HEK293 (cell line): ENCODE measurements around the gene PCSK2.

ENCODE experiments used
- CTCF ChIA-PET: fragments of 350-600 bp; formaldehyde crosslinking; extraction: SDS; loops from one replicate; lab custom pipeline; 2021; ENCODE audit warnings: antibody characterized with exemption; lab: Yijun Ruan, JAX
- POLR2A ChIA-PET: fragments of 300-600 bp; formaldehyde crosslinking; extraction: SDS; loops from one replicate; lab custom pipeline; 2020; ENCODE audit warnings: antibody characterized with exemption, inconsistent platforms; lab: Yijun Ruan, JAX
- H3K27ac ChIP-seq: fragments of 200-500 bp; sonication (Bioruptor generic); 2 replicates; pipeline ENCODE4 v1.5.1; 2014; ENCODE audit warnings: low read depth, low read length, control low read depth, inconsistent platforms; ENCODE audit errors: extremely low read depth
- H3K36me3 ChIP-seq, 2 experiments: fragments of 200-500 bp in 1 of 2; sonication (Bioruptor generic) in 1 of 2; 1 replicate in 1 of 2; 2 replicates in 1 of 2; pipeline ENCODE4 v1.5.1; 2014 to 2017; ENCODE audit warnings: inconsistent platforms in 2 of 2, low read length in 2 of 2; ENCODE audit not compliant: control insufficient read depth in 2 of 2, insufficient read depth in 1 of 2
- H3K4me1 ChIP-seq: fragments of 200-500 bp; sonication (Bioruptor generic); 2 replicates; pipeline ENCODE4 v1.5.1; 2014; ENCODE audit warnings: mild to moderate bottlenecking, low read length, inconsistent platforms; ENCODE audit not compliant: control insufficient read depth, insufficient read depth
- H3K4me3 ChIP-seq: 2 replicates; pipeline ENCODE4 v1.5.1; 2011; ENCODE audit warnings: low read depth, mild to moderate bottlenecking, control low read depth, low read length, moderate library complexity
- H3K9me3 ChIP-seq: fragments of 200-500 bp; sonication (Bioruptor generic); 2 replicates; pipeline ENCODE4 v1.5.1; 2014; ENCODE audit warnings: low read depth, low read length, inconsistent platforms; ENCODE audit not compliant: control insufficient read depth, insufficient read depth
- BCL11B ChIP-seq: fragments of 450-650 bp; formaldehyde crosslinking; IDR thresholded peaks from 2 replicates; pipeline ENCODE4 v1.5.1; 2016; ENCODE audit warnings: low read depth, missing biosample characterization, missing genetic modification characterization
- INSM2 ChIP-seq: fragments of 450-650 bp; formaldehyde crosslinking; IDR thresholded peaks from 2 replicates; pipeline ENCODE4 v1.5.1; 2016; ENCODE audit warnings: missing biosample characterization, missing genetic modification characterization
- MYNN ChIP-seq: fragments of 450-650 bp; formaldehyde crosslinking; IDR thresholded peaks from 2 replicates; pipeline ENCODE4 v1.5.1; 2016; ENCODE audit warnings: missing biosample characterization, missing genetic modification characterization, borderline replicate concordance
- MZF1 ChIP-seq: fragments of 450-650 bp; formaldehyde crosslinking; IDR thresholded peaks from 2 replicates; pipeline ENCODE4 v1.5.1; 2017; ENCODE audit warnings: missing biosample characterization, missing genetic modification characterization, borderline replicate concordance
- PRDM4 ChIP-seq: fragments of 450-650 bp; formaldehyde crosslinking; IDR thresholded peaks from 2 replicates; pipeline ENCODE4 v1.5.1; 2017; ENCODE audit warnings: missing biosample characterization, missing genetic modification characterization
- ZBTB20 ChIP-seq: fragments of 450-650 bp; formaldehyde crosslinking; IDR thresholded peaks from 2 replicates; pipeline ENCODE4 v1.5.1; 2016; ENCODE audit warnings: missing biosample characterization, missing genetic modification characterization
- ZFP37 ChIP-seq: fragments of 450-650 bp; formaldehyde crosslinking; IDR thresholded peaks from 2 replicates; pipeline ENCODE4 v1.5.1; 2016; ENCODE audit warnings: missing biosample characterization, missing genetic modification characterization
- ZNF133 ChIP-seq: fragments of 450-650 bp; formaldehyde crosslinking; IDR thresholded peaks from 2 replicates; pipeline ENCODE4 v1.5.1; 2016; ENCODE audit warnings: missing biosample characterization, missing genetic modification characterization
- ZNF23 ChIP-seq: fragments of 450-650 bp; formaldehyde crosslinking; IDR thresholded peaks from 2 replicates; pipeline ENCODE4 v1.5.1; 2016; ENCODE audit warnings: missing biosample characterization, missing genetic modification characterization, borderline replicate concordance
- ZNF341 ChIP-seq: fragments of 450-650 bp; formaldehyde crosslinking; IDR thresholded peaks from 2 replicates; pipeline ENCODE4; 2016; ENCODE audit warnings: low read depth, missing biosample characterization, missing genetic modification characterization
- ZNF514 ChIP-seq: fragments of 450-650 bp; formaldehyde crosslinking; IDR thresholded peaks from 2 replicates; pipeline ENCODE4 v1.5.1; 2016; ENCODE audit warnings: missing biosample characterization, missing genetic modification characterization
- ZNF518A ChIP-seq: fragments of 450-650 bp; formaldehyde crosslinking; conservative IDR thresholded peaks from 2 replicates; pipeline ENCODE4 v1.5.1; 2016; ENCODE audit warnings: low read depth, missing biosample characterization, missing genetic modification characterization
- ZNF555 ChIP-seq: fragments of 450-650 bp; formaldehyde crosslinking; conservative IDR thresholded peaks from 2 replicates; pipeline ENCODE4 v1.5.1; 2017; ENCODE audit warnings: missing biosample characterization, mild to moderate bottlenecking, missing genetic modification characterization, inconsistent platforms
- ZNF629 ChIP-seq: fragments of 450-650 bp; formaldehyde crosslinking; IDR thresholded peaks from 2 replicates; pipeline ENCODE4 v1.5.1; 2017; ENCODE audit warnings: missing biosample characterization, missing genetic modification characterization
- ZNF707 ChIP-seq: fragments of 450-650 bp; formaldehyde crosslinking; IDR thresholded peaks from 2 replicates; pipeline ENCODE4 v1.5.1; 2016; ENCODE audit warnings: missing biosample characterization, missing genetic modification characterization
- ZNF768 ChIP-seq: fragments of 450-650 bp; formaldehyde crosslinking; IDR thresholded peaks from 2 replicates; pipeline ENCODE4 v1.5.1; 2018; ENCODE audit warnings: missing biosample characterization, mild to moderate bottlenecking, missing genetic modification characterization
- TF ChIP-seq, protein P1 (sequence below): fragments of 450-650 bp; formaldehyde crosslinking; conservative IDR thresholded peaks from 2 replicates; pipeline ENCODE4 v1.5.1; 2016; ENCODE audit warnings: low read depth, missing biosample characterization, missing genetic modification characterization

The PCSK2 gene

DNA sequence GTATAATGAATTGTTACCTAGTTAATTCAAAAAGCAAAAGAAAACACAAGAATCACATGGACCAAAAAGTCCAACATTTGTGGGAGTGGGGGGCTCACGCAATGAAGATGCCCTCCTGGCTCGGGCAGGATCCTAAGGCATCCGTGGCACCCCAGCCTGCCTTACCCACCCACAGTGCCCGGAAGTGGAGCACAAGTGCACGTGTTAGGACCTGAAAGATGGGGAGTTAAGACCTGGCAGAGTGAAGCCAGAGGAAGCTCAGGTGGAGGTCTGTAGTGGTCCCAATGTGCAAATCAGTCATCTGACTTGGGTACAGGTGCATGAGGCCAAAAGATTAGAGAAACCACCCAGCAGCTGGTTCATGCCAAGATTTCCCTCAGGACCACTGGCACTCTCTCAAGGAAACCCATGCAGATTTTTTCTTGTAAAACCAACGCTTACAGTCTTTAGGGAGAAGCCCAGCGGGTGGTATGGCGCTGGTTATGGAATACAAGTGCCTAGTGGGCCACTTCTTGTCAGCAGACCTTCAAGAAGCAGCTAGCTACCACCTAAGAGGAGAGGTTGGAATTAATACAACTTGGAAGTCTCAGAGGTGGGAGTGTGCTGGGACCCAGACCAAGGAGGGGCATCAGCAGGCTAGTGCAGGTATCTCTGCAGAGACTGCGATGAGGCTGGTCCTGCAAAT is 262.2 kb downstream of the PCSK2 start:
- ChIA-PET POLR2A (no interaction called here), CTCF (interaction anchor here (1.6 kb wide), 1 partner anchor 16 kb away, joined by 6 read pairs; no protein-coding TSS in a partner anchor)
- Histone ChIP-seq H3K27ac (no peak overlapping the region), H3K9me3 (no peaks in the 10 kb centered on the region), H3K4me1 (no peaks in the 10 kb centered on the region), H3K36me3 (no peaks in the 10 kb centered on the region), H3K4me3 (no peak overlapping the region)
- TF ChIP-seq ZNF555 (no peak), PRDM4 (tag by site-specific recombination) (no peak), ZNF23 (no peak), ZNF768 (tag by site-specific recombination) (no peak), ZBTB20 (tag by site-specific recombination) (no peak), ZNF629 (no peak), MZF1 (tag by site-specific recombination) (no peak), ZNF133 (tag by site-specific recombination) (no peak), MYNN (tag by site-specific recombination) (no peak), INSM2 (no peak), ZNF707 (no peak)
- TF ChIP-seq, protein P1, sequence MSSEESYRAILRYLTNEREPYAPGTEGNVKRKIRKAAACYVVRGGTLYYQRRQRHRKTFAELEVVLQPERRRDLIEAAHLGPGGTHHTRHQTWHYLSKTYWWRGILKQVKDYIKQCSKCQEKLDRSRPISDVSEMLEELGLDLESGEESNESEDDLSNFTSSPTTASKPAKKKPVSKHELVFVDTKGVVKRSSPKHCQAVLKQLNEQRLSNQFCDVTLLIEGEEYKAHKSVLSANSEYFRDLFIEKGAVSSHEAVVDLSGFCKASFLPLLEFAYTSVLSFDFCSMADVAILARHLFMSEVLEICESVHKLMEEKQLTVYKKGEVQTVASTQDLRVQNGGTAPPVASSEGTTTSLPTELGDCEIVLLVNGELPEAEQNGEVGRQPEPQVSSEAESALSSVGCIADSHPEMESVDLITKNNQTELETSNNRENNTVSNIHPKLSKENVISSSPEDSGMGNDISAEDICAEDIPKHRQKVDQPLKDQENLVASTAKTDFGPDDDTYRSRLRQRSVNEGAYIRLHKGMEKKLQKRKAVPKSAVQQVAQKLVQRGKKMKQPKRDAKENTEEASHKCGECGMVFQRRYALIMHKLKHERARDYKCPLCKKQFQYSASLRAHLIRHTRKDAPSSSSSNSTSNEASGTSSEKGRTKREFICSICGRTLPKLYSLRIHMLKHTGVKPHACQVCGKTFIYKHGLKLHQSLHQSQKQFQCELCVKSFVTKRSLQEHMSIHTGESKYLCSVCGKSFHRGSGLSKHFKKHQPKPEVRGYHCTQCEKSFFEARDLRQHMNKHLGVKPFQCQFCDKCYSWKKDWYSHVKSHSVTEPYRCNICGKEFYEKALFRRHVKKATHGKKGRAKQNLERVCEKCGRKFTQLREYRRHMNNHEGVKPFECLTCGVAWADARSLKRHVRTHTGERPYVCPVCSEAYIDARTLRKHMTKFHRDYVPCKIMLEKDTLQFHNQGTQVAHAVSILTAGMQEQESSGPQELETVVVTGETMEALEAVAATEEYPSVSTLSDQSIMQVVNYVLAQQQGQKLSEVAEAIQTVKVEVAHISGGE (tag by site-specific recombination), result no peak

DNA sequence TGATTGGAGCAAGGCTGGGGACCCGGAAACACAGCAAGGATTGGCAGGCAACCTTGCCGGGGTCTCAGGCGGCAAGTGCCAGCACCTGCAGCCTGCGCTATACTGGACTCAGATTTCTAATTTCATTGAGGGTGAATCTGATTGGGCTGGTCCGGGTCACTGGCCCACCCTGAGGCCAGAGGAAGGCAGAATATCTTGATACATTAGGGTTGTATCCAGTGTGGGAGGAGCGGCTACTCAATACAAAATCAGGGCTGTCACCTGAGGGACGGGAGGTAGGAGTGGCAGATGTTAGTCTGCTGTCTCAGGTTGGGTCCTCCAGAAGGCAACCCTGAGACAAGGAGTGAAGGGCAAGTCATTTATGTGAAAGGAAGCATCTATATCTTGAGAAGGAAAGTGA is 263.7 kb downstream of the PCSK2 start:
- TF ChIP-seq ZNF768 (tag by site-specific recombination), result no peak
- TF ChIP-seq ZNF341 (tag by site-specific recombination), result no peak
- TF ChIP-seq ZNF518A (tag by site-specific recombination), result no peak
- TF ChIP-seq ZNF514 (tag by site-specific recombination), result no peak
- TF ChIP-seq BCL11B, result no peak
- TF ChIP-seq ZFP37, result no peak
- CTCF ChIA-PET, result no interaction called here
- no peak overlapping the region for H3K4me3 ChIP-seq
- no peaks in the 10 kb centered on the region for H3K4me1 ChIP-seq
- no peaks in the 10 kb centered on the region for H3K9me3 ChIP-seq
- H3K27ac ChIP-seq, result no peak overlapping the region
- POLR2A ChIA-PET, result no interaction called here
- H3K36me3 ChIP-seq, result no peaks in the 10 kb centered on the region
